Iris pigment epithelial cell (primary cell): ENCODE measurements around the gene LLGL2.

Experiments
- DNase-seq: peaks from one replicate; pipeline ENCODE4 v3.0.0-alpha.2; 2011; ENCODE audit warnings: low read depth

LLGL2 gene

DNA sequence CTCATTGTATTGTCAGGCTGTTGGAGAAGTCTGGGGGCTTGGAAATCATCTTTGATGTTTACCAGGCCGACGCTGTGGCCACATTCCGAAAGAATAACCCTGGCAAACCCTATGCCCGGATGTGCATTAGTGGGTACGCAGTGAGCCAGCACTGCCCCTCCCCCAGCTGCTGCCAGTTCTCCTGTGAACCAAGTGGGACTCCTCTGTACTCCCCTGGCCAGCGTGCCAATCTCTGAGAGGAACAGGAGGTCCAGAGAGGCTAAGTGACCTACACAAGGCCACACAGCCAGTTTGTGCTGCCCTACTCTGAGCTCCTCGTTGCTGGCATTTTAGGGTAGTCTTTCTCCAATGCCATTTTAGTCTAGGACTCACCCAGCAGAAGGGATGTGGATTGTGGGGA lies 1.9 kb upstream of the LLGL2 start:
- DNase-seq: no peak

DNA sequence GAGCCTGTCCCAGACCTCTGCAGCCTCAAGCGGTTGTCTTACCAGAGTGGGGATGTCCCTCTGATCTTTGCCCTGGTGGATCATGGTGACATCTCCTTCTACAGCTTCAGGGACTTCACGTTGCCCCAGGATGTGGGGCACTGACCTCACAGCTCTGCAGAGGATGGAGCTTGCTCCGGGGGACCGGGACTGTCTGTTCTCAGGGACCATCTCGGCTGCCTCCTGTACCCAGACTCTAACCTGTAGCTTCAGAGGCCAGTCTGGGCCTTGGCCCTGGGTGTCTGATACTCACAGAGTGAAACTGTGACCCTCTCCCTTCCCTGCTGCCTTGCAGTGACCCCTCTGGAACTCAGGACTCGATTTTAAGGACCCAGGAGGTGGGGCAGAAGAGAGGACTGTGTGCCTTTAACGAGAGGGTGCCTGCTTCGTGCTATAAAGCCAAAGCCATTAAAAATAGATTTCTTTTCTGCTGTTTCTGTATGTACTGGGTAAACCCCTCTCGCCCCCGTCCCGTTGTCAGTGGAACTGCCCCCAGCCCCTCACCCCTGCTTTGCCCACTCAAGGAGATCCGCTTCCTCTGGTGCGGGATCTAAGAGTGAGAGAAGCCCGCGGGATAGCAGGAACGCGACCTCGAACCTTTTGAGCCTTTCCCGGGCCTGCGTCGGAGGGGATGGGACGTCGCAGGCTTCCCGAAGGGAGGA lies 1.1 kb upstream of the LLGL2 start:
- DNase-seq: no peak

DNA sequence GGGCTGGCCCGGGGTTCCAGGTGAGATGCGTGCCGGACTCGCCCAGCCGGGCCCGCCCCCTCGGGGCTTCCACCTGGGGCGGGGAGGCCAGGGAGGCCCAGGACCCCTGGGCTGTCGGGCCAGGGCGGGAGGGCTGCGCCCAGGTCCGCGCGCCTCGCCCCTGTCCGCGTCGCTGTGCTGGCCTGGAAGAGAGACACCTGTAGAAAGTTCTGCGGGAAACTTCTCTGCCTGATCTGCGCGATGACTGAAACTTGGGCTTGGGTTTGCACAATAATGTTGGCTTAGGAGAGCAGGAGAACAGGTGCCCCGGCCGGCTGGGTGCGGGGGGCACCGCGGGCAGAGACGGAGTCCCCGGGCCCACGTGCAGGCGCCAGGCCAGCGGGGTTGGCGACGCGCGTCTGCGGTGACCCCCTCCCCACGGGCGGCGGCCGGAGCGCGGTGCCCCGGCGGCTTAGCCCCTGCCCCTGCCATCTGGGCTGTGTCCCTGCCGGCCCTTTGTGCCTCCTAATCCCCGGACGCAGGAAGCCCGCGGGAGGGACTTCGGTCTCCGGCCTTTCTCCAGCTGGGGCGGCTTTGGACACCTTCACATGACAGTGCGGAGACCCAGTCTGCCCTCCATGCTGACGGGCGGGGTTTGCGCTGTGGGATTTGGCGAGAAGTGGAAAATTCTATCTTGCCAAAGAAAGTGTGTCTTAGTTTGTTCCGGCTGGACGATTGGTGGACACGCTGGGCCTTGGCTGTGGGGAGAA lies 483 bp downstream of the LLGL2 start:
- no peak for DNase-seq

DNA sequence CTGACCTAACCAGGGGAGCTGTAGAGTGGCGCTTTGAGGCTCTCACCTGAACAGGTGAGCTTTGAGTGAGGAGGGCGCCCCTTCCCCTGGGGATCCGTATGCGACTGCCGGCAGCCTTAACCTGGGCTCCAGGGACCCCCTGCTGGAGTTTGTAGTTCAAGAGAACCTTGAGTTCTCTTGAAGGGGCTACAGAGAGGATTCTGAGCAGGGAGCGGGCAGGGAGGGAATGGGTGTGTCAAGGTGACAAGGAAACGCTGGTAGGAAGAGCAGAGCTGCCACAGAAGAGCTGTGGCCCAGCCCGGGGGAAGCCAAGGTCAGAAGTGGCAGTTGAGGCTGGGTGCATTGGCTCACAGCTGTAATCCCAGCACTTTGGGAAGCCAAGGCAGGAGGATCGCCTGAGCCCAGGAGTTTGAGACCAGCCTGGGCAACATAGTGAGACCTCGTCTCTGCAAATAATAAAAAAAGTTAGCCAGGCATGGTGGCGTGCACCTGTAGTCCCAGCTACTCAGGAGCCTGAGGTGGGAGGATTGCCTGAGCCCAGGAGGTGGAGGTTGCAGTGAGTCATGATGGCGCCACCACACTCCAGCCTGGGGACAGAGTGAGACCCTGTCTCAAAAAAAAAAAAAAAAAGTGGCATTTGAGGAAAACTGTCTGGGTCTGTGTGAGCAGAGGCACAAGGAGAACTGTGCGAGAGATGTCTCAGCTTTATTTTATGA lies 1.2 kb downstream of the LLGL2 start:
- DNase-seq: no peak

DNA sequence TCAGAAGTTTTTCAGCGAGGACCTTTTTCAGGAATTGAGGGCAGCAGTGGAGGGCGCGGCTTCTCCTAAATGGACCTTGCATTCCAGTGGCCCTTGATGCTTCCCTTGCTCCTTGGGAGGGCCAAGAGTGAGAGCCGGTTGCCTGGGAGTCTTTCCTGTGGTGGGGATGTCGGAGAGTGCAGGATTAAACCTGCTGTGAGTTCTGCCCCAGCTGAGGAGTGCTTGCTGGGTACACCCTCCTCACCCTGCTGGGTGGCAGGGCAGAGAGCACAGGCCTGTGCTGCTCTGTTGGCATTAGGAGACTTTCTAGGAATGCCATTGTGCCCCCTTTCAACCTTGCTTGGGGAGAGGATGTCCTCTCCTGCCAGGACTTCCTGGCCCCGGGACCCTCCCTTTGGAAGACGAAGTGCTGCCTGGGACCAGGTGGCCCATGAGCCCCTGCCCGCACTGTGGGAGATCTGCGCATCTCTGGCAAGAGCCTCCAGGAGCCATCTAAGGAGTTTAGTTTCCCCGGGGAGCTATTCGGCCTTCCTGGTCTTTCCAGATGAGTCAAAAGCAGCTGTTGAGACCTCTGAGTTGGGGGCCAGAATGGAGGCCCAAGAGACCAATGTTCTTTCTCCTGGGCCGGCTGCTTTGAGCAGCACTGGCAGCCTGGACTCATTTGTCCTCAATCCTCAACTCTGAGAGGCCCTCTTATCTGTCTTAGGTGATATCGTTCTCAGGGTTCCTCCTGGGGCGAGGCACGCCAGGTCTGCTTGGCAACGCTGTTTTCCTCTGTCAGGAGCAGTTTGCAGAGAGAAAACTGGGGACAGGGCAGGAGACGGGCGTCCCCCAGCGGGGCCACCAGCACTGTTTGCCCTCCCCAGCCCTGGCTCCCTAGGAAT lies 5.6 kb downstream of the LLGL2 start:
- DNase-seq: no peak

DNA sequence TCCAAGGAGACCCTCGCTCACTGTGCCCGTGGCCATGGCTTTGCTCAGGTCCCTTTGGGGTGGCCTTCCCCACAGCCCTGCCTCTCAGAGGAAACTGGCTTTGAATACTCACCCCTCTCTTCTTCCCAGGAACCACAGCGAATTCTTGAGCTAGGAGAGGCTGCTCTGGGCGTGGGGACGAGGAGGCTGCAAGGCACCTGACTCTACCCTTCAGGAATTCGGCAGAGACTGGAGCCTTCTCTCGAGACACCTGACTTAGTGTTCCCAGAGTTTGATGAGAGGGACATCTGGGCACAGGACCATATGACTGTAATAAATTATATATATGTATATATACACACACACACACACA lies 6.2 kb downstream of the LLGL2 start:
- DNase-seq: no peak

DNA sequence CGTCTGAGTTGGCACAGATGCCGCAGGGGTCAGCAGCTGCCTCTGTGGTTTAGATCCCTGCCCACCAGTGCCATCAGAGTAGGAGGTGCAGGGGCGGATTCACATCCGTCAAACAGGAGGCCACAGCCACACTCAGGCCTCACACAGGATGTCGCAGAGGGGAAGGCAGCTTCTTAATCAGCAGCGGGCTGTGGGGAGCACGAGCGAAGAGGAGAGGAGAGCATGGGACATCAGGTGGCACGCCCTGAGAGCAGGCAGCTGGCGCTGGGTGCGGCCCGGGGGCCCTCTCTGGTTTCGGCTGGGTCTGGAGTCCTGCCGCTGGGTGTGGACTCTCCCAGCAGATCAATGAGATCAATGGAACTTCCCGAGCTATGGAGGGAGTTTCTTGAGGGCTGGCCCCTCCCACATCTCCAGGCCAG lies 9.6 kb downstream of the LLGL2 start:
- DNase-seq: no peak

DNA sequence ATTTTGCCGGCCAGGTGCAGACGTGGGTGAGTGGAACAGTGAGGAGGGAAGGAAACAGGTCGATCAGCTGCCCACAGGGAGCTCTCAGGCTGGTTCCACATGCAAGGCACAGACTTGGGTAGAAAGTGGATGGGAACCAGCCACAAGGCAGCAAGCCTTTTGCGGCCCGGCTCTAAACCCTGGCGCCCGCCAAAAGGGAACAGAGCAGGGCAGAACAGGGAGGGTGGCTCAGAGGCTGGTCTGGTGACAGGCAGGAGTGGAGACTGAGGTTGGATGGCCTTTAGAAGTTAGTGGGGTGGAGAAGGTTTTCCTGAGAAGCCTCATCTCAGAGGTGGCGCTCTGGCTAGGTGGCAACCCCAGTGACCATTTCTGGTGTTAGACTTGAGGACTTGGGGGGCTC lies 10.4 kb downstream of the LLGL2 start:
- no peak for DNase-seq

DNA sequence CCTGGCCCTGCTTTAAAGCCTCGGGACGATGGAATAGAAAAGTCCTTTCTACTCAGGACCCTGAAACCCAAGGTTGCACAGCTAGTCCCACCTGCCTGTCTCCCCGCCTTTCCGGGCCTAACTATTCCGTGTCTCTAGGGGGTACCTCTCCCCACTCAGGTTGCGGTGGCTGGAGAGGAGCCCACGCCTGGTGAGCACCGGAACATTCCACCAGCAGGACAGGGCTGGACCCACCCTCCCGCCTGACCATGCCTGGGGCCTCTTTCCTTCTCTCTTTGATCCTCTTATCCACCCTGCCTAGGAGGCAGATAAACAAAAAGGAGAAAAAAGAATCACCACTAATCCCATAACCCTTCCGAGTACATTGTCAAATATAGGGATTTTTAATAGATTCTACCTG lies 10.9 kb downstream of the LLGL2 start:
- no peak for DNase-seq

DNA sequence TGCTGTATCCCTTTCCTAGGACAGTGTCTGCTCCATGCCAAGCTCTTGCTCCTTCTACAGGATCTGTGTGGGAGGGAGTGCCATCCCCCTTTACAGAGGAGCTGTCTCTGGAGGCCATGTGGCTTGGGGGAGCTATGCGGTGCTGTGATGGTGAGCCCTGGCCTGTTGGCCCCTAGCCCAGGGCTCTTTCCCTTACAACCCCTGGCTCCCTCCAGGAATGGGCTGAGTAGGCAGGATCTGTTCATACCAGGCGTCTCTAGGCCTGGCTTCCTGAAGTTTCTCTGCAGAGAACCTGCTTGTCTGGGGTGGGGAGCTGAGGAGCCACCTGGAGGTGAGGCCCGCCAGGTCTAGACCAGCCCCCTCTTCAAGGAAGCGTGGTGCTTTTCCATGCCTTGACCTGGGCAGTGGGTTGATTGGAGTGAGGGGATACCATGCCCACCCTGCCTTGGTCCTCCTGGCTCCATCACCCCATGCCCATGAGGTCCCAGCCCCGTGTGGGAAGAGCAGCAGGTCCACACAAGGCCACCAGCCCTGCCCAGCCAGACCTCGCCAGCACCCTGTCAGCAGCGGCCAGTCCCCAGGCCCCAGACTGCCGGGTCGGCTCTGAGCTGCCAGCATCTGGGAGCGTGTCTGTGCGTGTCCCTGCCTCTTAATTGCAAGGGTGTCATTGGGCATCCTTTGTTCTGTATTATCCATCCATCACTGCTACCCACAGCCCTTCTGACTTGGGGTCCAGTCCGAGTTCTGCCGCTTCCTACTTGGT lies 14.7 kb downstream of the LLGL2 start:
- no peak for DNase-seq

DNA sequence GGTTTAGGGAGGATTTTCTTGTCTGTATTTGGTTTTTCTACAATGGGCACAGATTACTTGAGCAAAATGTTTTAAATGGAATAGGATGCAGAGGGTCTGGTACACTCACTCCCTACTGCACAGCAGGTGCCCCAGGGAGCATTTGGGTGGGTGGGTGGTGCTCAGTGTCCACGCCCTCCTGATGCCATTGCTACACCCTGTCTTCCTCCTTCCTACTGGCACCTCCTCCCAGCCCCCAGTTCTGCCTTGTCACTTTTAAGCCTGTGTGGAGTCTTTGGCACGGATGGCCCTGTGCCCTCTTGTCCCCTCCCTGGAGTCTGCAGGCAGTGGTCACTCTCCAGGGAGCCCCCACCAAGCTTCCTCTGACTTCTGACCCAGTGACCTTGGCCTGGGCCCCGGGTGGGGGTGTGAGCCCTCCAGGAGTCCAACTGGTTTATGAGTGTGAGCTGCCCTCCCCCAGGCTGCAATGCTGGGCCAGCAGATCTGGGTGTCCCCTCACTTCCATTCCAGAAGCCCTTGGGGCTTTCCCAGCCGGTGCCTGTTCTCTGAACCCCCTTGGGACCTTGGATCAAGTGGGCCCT lies 15.5 kb downstream of the LLGL2 start:
- DNase-seq: no peak

DNA sequence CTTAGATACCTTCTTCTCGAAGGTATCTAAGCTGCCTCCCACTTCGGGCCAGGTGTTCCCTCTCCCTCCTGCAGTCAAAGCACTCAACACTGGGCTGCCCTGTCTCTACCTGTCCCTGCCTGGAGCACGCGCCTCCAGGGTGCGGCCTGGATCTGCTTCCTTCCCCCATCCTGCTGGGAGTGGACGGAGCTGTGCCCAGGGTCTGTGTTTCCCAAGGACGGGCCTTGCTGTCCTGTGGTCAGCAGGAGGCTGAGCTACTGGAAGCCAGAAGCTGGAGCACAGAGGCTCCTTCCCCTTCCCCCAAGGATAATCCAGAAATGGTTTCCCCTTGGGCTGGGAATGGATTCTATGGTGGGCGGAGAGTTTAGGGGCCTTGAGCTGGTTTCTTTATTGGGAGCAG lies 16.7 kb downstream of the LLGL2 start:
- DNase-seq: no peak

DNA sequence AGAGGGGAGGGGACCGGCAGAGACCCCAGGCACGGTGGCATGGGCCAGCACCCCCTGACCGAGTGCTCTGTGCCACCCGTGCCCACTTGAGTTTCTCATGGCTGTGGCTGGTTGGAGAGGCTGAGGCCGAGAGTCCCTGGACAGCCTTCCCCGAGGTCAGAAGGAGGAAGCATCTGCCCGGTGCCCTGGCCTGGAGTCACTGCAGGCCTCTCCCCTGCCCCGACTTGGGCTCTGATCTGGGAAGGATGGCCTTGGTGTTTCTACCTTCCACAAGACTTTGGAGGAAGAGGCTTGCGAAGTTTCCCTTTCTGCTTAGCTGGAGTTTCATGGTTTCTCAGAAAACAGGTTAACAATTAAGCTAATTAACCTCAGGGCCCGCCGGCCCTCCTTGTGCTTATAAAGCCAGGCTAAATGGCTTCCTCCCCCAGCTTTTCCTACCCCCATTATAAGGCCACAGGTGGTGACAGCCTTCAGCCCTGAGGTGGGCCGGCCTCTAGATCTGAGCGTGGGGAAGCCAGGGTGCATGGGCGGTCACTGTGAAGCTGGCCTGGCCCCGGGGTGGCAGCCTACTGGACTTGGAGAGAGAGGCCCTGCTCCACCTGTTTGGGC lies 17.3 kb downstream of the LLGL2 start:
- DNase-seq: no peak

DNA sequence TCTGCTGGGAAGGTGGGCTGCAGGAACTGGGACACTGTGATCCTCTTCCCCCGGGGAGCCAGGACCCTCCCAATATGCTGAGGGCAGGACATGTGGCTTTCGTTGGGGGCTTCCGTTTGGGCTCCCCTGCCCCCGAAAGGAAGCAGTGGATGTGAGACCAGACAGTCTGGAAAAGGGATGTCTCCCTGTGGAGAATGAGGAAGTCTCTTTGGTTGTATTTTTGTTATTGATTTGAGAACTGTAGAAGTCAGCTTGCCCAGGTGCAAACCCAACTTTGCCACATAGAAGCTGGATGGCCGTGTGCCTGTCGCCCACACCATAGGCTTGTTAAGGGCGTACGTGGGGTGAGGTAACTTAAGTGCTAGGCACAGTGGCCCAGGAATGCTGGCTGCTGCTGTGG lies 18.8 kb downstream of the LLGL2 start:
- no peak for DNase-seq

DNA sequence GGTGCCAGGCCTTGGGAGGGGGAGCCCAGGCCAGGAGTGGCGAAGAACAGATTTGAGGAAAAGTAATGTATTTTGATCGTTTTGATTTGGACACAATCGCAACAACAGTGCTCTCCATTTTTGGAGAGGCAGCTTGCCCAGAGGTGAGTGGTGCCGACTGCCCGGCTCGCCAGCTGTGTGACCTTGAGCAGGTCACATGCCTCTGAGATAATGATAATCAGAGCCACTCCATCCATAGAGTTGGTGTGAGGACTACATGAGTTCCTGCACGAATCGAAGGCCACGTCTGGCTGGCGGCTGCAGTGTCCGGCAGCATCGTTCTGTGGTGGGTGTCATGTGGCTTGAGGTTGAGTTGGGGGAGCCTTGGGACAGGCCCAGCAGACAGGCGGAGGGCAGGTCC lies 20.7 kb downstream of the LLGL2 start:
- DNase-seq: no peak

DNA sequence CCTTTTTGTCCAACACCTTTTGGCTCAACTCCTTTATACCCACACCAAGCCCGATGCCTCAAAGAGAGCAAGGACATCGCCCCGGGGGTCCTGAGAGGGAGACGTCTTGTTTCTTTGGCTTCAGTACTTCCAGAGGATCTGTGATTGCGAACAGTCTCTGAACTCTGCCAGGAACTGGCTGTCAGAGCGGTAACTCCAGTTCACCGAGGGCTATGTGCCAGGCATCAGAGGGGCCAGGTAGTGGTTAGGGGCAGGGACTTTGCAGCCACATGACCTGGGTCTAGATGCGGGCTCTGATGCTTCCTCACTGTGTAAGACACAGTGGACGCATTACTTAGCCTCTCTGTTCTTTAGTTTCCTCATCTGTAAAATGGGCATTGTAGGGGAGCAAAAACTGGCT lies 21.6 kb downstream of the LLGL2 start:
- no peak for DNase-seq

DNA sequence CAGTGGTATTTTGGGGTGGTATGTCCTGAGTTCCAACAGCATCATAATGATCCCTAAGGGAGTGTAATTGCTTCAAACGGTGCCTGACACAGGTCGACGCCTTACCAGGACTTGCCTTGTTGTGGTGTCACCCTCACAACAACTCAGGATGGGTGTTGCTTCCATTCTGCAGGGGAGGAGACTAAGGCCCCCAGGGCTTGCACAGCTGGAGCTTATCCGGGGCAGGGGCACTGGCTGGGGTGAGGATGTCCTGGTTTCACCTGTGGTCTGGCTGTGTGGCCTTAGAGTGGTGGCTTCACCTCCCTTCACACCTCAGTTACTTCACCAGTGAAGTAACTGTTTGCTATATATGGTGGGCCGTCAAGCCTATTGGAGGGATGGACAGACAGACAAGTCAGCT lies 23.3 kb downstream of the LLGL2 start:
- DNase-seq: no peak

DNA sequence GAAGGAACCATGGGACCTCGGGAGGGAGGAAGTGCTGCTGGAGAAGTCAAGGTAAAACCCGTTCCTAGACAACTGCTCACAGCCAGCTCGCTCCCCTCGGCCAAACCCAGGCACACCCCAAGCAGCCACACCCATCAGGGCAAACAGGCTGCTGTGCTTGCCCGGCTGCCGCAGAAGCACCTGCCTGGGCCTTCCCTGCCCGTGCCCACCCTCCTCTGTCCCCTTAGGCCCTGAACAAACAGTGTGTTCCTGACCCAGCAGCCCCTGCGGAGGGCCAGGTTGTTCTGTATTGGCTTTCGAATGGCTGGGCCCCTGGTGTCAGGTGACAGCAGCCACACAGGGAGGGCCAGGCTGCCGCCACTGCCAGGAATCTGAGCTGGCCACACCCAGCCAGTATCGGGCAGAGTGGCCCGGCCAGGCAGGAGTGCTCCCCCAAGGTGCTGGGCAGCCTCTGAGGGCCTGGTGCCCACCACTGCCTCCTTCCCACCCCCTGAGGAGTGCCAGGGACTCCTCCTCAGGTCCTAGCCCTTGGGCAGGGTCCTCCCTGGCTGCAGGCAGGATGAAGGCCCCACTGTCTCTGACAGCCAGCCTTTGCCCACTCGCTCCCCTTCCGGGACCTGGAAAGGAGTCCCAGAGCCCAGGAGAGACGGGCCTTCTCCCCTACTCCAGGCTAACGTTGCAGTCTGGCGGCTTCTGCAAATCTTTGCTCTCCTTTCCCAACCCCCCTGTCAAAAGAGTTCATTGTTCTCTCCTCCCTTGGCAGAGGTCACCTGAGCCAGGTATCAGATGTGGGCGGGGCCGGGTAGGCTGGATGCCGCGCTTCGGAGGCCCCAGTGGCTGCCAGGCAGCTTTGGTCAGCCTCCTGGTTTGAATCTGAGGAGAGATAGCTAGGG lies 24.0 kb downstream of the LLGL2 start:
- no peak for DNase-seq

DNA sequence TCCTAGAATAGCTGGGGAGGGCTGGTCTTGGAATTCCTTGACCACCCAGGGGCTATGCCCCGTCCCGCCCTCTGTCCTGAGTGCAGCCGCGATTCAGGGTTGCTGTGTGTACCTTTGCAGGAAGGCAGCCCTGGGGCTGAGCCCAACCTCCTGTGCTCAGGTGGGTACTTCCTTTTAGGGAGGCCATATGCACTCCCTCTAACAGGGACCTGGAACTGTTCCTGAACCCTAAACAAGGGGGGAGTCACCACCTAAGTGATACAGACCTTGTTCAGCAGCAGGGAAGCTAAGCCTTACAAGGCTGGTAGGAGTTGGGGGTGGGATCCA lies 24.6 kb downstream of the LLGL2 start:
- DNase-seq: no peak

DNA sequence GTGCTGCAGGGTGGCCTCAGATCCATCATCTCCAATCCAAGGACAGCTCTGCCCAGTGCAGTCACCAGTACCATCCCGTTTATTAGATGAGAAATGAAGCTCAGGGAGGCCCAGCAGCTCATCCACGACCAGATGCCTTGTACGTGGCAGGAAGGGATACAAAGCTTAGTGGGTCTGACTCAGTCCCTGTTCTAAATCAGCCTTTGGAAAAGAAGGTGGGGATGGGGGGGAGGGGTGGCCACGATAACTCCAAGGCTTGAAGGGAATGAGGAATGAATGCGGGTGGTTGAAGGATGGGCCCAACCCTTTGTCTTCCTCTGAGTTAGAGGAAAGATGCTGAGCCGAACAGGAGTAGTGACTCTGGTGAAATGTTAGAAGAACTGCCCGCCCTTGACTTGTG lies 25.8 kb downstream of the LLGL2 start:
- DNase-seq: no peak
